Mucosa of rectum (tissue), 2 donors: ENCODE measurements around the gene EPHX1.

Experiments
- H3K27ac ChIP-seq, 2 donors: one replicate each; pipeline ENCODE4 v1.7.0; 2013; ENCODE audit warnings: inconsistent platforms in 2 of 2, low read depth in 2 of 2, low read length in 2 of 2
- H3K27me3 ChIP-seq, 2 donors: one replicate each; pipeline ENCODE4 v1.7.0; 2013; ENCODE audit warnings: low read length in 2 of 2; ENCODE audit not compliant: control insufficient read depth in 2 of 2, insufficient read depth in 2 of 2
- H3K36me3 ChIP-seq, 2 donors: one replicate each; pipeline ENCODE4 v1.7.0; 2013; ENCODE audit warnings: low read length in 2 of 2; ENCODE audit not compliant: control insufficient read depth in 2 of 2, insufficient read depth in 2 of 2
- H3K4me1 ChIP-seq, 2 donors: one replicate each; pipeline ENCODE4 v1.7.0; 2013; ENCODE audit warnings: low read length in 2 of 2, mild to moderate bottlenecking in 1 of 2; ENCODE audit not compliant: control insufficient read depth in 2 of 2, insufficient read depth in 2 of 2
- H3K4me3 ChIP-seq, 2 donors: one replicate each; pipeline ENCODE4 v1.7.0; 2013; ENCODE audit warnings: low read length in 2 of 2
- H3K9ac ChIP-seq, 2 donors: one replicate each; pipeline ENCODE4 v1.7.0; 2013; ENCODE audit warnings: low read length in 2 of 2, low read depth in 1 of 2, mild to moderate bottlenecking in 1 of 2
- H3K9me3 ChIP-seq, 2 donors: one replicate each; pipeline ENCODE4 v1.7.0; 2013; ENCODE audit warnings: low read length in 2 of 2; ENCODE audit not compliant: control insufficient read depth in 2 of 2
- donor health status: healthy.
- donor health status: Normal muscosa, but diverticular disease.

Gene EPHX1

DNA sequence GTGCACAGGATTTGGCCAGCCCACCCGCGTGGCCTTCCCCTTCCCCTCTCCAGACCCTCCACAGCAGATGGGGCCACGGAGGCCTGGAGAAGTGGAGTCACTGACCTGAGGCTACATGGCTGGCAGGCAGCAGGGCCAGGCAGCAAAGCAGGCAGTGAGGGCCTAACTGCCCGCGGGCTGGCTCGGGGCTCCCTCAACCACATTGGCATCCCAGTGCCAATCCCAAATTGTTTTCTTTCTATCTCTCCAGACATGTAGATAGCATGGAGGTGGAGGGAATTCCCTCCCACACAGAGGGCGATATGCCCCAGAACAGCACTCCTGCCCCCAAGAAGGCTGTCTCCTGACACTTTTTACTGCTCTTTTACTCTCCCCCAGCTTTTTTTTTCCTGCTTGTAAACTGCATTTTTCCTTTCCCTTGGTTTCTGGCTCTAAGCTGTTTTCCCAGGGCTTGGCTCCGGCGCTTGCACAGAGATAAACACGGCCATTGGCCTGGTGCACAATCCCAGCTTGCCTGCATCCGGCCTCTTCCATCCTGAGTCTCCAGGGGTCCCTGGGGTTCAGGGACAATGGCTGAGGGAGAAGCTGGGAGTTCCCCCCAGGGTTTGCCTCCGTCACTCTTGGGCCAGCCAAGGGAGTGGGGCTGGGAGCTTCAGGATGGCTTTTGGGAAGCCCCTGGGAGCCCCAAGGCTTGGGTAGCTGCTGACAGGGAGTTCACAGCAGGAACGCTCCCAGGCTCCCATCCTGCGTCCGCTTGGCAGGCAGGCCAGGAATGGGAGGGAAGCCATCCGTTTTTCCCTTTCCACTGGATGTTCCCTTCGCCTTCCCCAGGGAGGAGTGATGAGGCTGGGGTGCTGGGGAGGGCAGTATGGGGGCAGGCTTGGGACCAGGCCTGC is 7.0 kb downstream of the EPHX1 start:
- Histone ChIP-seq H3K36me3 (no peaks in the 10 kb centered on the region), H3K9ac (peak overlapping the region; percentile 65 to 72), H3K4me1 (peaks cover 47 to 49% of the 10 kb centered on the region in 2 donors), H3K9me3 (no peaks in the 10 kb centered on the region), H3K27ac (peak overlapping the region; percentile 90 to 95), H3K4me3 (peak overlapping the region; percentile 3 to 26), H3K27me3 (no peaks in the 10 kb centered on the region)

- H3K4me1 ChIP-seq = peaks cover 40 to 49% of the 10 kb centered on the region in 2 donors
- no peak overlapping the region for H3K4me3 ChIP-seq
- H3K27ac ChIP-seq = peak overlapping the region; percentile 90 to 95
- H3K36me3 ChIP-seq = peaks cover 0 to 1% of the 10 kb centered on the region in 2 donors
- H3K27me3 ChIP-seq = no peaks in the 10 kb centered on the region
- peak overlapping the region; percentile 65 to 72 for H3K9ac ChIP-seq
- H3K9me3 ChIP-seq = no peaks in the 10 kb centered on the region
These were observed 7.7 kb downstream of the EPHX1 start for GRCh38 chr1:225817611-225818061.

- Histone ChIP-seq H3K36me3 (peaks cover under 1 to 4% of the 10 kb centered on the region in 2 donors), H3K27ac (peak overlapping the region in 1 of 2 donors; percentile 90), H3K4me3 (no peak overlapping the region), H3K9ac (no peak overlapping the region), H3K9me3 (no peaks in the 10 kb centered on the region), H3K4me1 (peaks cover 38 to 45% of the 10 kb centered on the region in 2 donors), H3K27me3 (no peaks in the 10 kb centered on the region)
These were observed 8.3 kb downstream of the EPHX1 start for GRCh38 chr1:225818229-225818628.

GRCh38 chr1:225819346-225820192 is 9.6 kb downstream of the EPHX1 start:
- no peak overlapping the region for H3K4me3 ChIP-seq
- H3K27ac ChIP-seq = no peak overlapping the region
- H3K9ac ChIP-seq = no peak overlapping the region
- H3K4me1 ChIP-seq = peaks cover 25 to 31% of the 10 kb centered on the region in 2 donors
- no peaks in the 10 kb centered on the region for H3K27me3 ChIP-seq
- no peaks in the 10 kb centered on the region for H3K9me3 ChIP-seq
- H3K36me3 ChIP-seq = peaks cover 4% of the 10 kb centered on the region in 2 donors

- Histone ChIP-seq H3K9me3 (no peaks in the 10 kb centered on the region), H3K27ac (no peak overlapping the region), H3K4me3 (no peak overlapping the region), H3K27me3 (no peaks in the 10 kb centered on the region), H3K4me1 (peaks cover 22 to 27% of the 10 kb centered on the region in 2 donors), H3K36me3 (peaks cover 4% of the 10 kb centered on the region in 2 donors), H3K9ac (no peak overlapping the region)
These were observed 10.7 kb downstream of the EPHX1 start for GRCh38 chr1:225820522-225821120.

- Histone ChIP-seq H3K9ac (no peak overlapping the region), H3K9me3 (no peaks in the 10 kb centered on the region), H3K4me3 (no peak overlapping the region), H3K27me3 (no peaks in the 10 kb centered on the region), H3K27ac (no peak overlapping the region), H3K4me1 (peaks cover 8 to 11% of the 10 kb centered on the region in 2 donors), H3K36me3 (peaks cover 4% of the 10 kb centered on the region in 2 donors)
These were observed 12.9 kb downstream of the EPHX1 start for GRCh38 chr1:225822655-225823403.

DNA sequence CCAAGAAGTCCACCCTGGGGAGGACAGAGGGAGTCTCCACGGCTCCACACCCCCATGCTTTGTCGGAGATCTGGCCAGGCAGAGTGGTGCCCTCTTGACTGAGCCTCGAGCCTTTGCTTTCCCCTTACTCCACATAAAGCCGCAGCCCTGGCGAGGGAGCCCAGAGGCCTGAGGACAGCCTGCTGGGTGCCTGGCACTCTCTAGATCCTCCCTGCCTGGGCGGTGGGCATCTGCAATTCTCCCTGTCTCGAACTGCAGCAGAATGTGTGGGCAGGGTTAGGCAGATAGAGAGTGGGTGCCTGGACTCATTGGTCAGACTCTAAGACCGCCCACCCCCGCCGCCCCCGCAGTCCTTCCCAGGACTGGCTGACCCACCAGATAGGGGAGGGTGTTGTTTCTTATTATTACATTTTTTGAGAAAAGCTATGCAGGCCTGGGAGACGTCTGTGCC is 13.9 kb downstream of the EPHX1 start:
- Histone ChIP-seq H3K4me3 (no peak overlapping the region), H3K4me1 (peaks cover 2 to 4% of the 10 kb centered on the region in 2 donors), H3K27me3 (no peaks in the 10 kb centered on the region), H3K9ac (no peak overlapping the region), H3K36me3 (peaks cover 4% of the 10 kb centered on the region in 2 donors), H3K9me3 (no peaks in the 10 kb centered on the region), H3K27ac (no peak overlapping the region)

GRCh38 chr1:225824533-225824941 is 14.6 kb downstream of the EPHX1 start:
- H3K4me3 ChIP-seq = no peak overlapping the region
- H3K9me3 ChIP-seq = no peaks in the 10 kb centered on the region
- H3K27me3 ChIP-seq = no peaks in the 10 kb centered on the region
- H3K9ac ChIP-seq = no peak overlapping the region
- no peak overlapping the region for H3K27ac ChIP-seq
- peaks cover 5 to 7% of the 10 kb centered on the region in 2 donors for H3K36me3 ChIP-seq
- H3K4me1 ChIP-seq = peaks cover 1 to 2% of the 10 kb centered on the region in 2 donors

GRCh38 chr1:225825078-225825477 is 15.2 kb downstream of the EPHX1 start:
- no peaks in the 10 kb centered on the region for H3K27me3 ChIP-seq
- H3K27ac ChIP-seq = no peak overlapping the region
- H3K9ac ChIP-seq = no peak overlapping the region
- no peak overlapping the region for H3K4me3 ChIP-seq
- H3K9me3 ChIP-seq = no peaks in the 10 kb centered on the region
- peaks cover 5 to 7% of the 10 kb centered on the region in 2 donors for H3K36me3 ChIP-seq
- peaks cover 0 to 2% of the 10 kb centered on the region in 2 donors for H3K4me1 ChIP-seq
